GM20000 (cell line): Measurements from ENCODE around the gene PAX3.

Experiments
- DNase-seq: peaks from one replicate; pipeline ENCODE4 v3.0.0; 2012; ENCODE audit warnings: low spot score
- TF ChIP-seq, protein P1 (sequence below): IDR thresholded peaks from 2 replicates; pipeline ENCODE4 v1.5.1; 2012; ENCODE audit warnings: mild to moderate bottlenecking, control low read depth; ENCODE audit errors: extremely low read depth, missing control alignments

The PAX3 gene

DNA sequence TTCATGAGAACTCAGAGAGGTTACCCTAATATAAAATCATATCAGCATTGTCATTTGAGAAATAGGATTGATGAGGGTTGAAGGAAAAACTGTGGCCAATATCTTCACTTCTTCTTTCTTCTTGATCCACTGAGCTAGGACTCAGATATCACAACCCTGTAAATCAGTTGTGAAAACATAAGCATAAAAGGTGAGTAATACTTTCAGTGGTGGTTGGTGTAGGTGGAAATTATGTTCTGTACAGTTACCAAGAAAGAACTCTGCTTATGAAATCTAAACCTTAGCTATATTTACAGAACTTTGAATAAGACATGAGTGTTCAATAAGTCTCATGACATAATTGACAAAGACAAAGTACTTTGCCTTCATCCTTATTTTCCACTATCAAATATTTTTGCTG lies 56.3 kb downstream of the PAX3 start:
- TF ChIP-seq, protein P1, sequence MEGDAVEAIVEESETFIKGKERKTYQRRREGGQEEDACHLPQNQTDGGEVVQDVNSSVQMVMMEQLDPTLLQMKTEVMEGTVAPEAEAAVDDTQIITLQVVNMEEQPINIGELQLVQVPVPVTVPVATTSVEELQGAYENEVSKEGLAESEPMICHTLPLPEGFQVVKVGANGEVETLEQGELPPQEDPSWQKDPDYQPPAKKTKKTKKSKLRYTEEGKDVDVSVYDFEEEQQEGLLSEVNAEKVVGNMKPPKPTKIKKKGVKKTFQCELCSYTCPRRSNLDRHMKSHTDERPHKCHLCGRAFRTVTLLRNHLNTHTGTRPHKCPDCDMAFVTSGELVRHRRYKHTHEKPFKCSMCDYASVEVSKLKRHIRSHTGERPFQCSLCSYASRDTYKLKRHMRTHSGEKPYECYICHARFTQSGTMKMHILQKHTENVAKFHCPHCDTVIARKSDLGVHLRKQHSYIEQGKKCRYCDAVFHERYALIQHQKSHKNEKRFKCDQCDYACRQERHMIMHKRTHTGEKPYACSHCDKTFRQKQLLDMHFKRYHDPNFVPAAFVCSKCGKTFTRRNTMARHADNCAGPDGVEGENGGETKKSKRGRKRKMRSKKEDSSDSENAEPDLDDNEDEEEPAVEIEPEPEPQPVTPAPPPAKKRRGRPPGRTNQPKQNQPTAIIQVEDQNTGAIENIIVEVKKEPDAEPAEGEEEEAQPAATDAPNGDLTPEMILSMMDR, result no peak
- DNase-seq, result peak; percentile 7

- no peak for DNase-seq
- TF ChIP-seq, protein P1, result no peak
These were observed 57.5 kb downstream of the PAX3 start for GRCh38 chr2:222241128-222241870.

- no peak for DNase-seq
- TF ChIP-seq, protein P1, result no peak
These were observed 58.1 kb downstream of the PAX3 start for GRCh38 chr2:222240676-222241049.

DNA sequence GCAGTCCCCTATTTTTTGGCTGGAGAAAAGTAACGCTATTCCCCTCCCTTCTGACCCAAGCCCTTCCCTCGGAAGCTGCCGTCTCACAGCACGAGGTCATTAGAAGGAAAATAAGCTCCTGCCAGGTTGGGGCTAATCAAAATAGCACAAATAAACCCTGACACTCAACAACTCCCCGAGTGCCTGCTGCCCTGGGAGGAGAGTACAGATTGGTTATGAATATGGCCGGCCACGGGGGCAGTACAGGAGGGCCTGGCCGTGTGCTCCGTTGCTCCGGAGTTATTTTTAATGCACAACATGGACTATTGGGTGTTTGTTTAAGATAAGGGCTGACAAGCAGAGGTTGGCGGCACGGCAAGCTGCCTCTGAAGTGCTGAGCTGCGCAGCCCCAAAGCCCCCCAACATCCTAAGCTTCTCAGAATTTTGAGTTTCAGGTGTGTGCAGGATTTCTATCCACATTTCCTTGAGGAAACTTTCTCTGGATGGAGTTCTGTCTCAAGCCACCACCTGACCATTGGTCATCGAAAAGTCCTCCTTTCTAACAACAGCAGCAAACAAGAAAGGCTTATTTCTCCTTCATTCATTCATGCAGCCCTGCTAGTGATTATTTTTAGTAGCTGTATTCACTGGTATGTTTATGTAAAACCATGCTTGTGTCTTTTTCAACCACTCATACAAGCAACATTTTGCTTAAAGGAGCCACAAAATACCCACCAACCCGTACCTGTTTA lies 58.7 kb downstream of the PAX3 start:
- TF ChIP-seq, protein P1, result no peak

DNA sequence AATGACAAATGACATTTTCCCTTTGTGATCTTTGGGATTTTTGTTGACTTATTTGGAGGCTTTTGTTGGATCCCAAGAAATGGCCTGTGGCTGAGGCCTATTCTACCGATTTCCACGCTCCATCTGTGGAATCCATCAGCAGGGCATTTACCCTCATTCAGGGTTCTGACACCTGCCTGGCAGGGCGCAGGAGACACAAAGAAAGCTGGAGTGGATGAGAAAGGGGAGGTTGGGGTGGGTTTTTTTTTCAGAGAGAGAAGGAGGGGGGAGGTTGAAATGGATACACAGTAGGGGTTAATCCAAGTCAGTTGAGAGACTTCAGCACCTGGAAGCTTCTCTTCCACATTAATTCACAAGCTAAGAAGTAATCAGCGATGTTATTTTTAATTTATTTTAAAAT lies 59.7 kb downstream of the PAX3 start:
- TF ChIP-seq, protein P1, result no peak
- DNase-seq, result no peak

More for the DNA sequence above, 58.7 kb downstream of the PAX3 start:
- no peak for DNase-seq

GRCh38 chr2:222238072-222238471 lies 60.7 kb downstream of the PAX3 start:
- no peak for DNase-seq
- TF ChIP-seq, protein P1, result no peak

DNA sequence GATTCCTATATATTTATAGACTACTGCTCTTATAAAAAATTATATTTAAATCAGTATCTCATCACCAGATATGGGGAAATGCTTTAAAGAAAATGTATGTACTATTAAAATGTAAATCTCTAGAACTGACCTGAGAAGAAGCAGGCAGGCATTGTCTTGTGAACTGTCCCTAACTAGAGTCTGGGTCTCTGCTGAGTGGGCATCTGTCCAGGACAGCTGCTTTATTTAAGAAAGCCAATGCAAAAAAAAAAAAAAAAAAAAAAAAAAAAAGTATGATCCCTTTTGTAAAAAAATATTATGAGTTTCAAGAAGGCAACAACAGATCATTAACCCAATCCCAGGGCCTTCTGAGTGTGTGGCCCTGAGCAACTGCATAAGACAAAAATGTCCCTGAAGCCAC lies 66.0 kb downstream of the PAX3 start:
- TF ChIP-seq, protein P1, result no peak
- DNase-seq, result no peak
